ENCODE data around the gene RASSF8.
A peak's percentile ranks its signal among the peaks of the same experiment; 100 is the strongest.

The RASSF8 gene

DNA sequence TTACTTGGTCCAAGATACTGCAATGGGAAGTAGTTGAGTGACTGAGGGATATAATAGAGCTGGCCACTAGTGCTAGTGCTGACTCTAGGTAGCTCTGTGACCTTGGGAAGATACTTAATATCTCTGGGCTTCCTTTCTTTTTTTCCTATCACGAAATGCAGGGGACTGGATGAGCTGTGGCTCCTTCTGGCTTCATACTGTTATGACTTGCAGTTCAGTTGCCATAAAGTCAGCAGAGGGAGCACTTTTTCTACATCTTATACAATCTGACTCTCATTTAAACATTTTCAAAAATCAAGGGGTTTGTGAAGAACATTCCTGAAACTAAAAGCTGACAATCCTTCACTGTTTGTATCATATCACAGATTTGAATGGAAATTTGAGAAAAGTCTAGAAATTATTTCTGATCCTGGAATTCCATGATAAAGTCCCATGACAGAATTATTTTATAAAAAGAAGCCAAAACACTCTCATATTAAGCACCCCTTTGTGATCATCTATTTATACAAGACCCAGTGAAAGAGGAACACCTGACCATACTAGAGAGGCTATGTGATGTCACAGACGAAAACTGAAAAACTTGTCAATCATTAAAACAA, 161.0 kb downstream of the RASSF8 start:
- no peak overlapping the region for H3K4me3 ChIP-seq (ENCODE audit: low read depth, low read length)
- H3K36me3 ChIP-seq (replicated peaks) = no peaks in the 10 kb centered on the region
- peak; percentile 70 for TF ChIP-seq CTCF (IDR thresholded peaks at IDR 0.05; ENCODE audit: low read depth, low read length, missing control alignments)
- in situ Hi-C loops (cut with HindIII; ENCODE audit: low pct_ligation_motif_present, low sequenced_read_pairs) = loop anchor here (25.0 kb wide), 1 partner anchor 518 kb away; no protein-coding TSS in a partner anchor
- peak; percentile 61 for DNase-seq
- no peak overlapping the region for H3K27ac ChIP-seq
- H3K27me3 ChIP-seq (replicated peaks) = no peaks in the 10 kb centered on the region

DNA sequence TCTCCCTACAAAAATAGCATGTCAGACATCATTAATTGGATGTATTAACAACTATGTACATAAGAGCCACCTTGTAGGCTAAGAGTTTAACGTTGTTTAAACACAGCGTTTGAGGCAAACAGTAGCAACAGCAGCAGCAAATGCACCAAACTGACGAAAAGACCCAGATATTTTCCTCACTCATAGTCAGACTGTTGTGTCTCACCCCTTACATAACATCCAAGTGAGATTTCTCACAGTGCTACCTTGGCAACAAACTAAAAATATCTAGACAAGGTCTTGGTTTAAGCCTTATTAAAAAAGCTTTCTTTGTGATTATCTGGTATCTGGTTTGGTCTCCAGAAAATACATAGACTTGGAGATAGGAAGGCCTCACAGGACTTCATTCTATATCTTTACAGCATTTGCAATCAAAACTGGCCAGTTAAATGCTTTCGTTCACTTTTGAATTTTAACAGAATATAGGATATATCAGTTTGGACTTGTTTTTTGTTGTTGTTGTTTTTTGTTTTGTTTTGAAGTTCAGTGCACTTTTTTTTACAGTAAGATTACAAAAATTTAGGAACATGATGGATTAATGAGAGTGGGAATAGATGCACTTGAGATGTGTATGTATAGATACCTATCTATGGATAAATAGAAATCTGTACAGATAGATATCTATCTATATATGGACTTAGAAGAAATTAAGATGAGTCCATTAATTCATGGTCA, 162.2 kb downstream of the RASSF8 start:
- H3K27ac ChIP-seq = no peak overlapping the region

DNA sequence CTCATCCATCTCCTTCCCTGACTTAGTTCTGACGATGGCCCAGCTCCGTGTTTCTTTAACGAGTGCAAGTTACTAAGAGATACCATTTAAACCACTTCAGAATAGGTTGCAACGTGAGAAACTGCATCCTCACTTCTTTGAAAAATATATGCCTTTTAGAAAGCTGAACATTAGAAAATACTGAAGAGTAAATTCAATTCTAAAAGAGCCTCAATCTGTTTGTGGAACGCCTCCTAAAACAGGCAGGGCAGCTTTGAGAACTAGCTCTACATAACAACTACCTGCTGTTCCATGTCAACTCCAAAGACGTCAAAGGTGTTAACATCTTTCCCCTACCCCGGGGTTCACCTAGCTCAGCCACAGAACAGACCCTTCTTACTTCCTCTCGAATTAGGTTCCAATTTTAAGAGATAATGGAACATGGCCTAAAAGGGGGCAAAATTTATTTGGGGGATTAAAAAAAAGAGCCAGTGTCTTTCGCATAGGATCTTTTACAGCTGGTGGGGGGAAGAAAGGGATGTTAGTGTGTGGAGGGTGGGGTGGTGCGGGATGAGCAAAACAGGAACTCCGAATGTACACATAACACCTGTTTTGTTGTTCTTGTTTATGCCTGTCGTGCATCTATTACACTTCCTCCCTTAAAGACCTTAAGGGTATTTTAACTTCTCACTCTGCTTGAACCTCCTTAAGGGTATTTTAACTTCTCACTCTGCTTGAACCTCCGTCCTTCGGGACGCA, 163.0 kb downstream of the RASSF8 start:
- no peak for TF ChIP-seq CTCF (IDR thresholded peaks at IDR 0.05; ENCODE audit: low read depth, low read length, missing control alignments)

More for the DNA sequence above, 162.2 kb downstream of the RASSF8 start:
- no peaks in the 10 kb centered on the region for H3K27me3 ChIP-seq (replicated peaks)
- in situ Hi-C loops (cut with HindIII; ENCODE audit: low pct_ligation_motif_present, low sequenced_read_pairs) = loop anchor here (25.0 kb wide), 1 partner anchor 517 kb away; no protein-coding TSS in a partner anchor
- no peak overlapping the region for H3K4me3 ChIP-seq (ENCODE audit: low read depth, low read length)
- no peaks in the 10 kb centered on the region for H3K36me3 ChIP-seq (replicated peaks)
- TF ChIP-seq CTCF (IDR thresholded peaks at IDR 0.05; ENCODE audit: low read depth, low read length, missing control alignments) = no peak
- no peak for DNase-seq

GRCh38 chr12:26122061-26122680, 163.7 kb downstream of the RASSF8 start:
- in situ Hi-C loops (cut with HindIII; ENCODE audit: low pct_ligation_motif_present, low sequenced_read_pairs) = loop anchor here (25.0 kb wide), 1 partner anchor 515 kb away; no protein-coding TSS in a partner anchor
- no peak for DNase-seq
- Histone ChIP-seq H3K36me3 (replicated peaks) (no peaks in the 10 kb centered on the region), H3K4me3 (ENCODE audit: low read depth, low read length) (peak overlapping the region; percentile 68), H3K27me3 (replicated peaks) (no peaks in the 10 kb centered on the region), H3K27ac (peak overlapping the region; percentile 74)
- TF ChIP-seq CTCF (IDR thresholded peaks at IDR 0.05; ENCODE audit: low read depth, low read length, missing control alignments) = no peak

More for the DNA sequence above, 163.0 kb downstream of the RASSF8 start:
- in situ Hi-C loops (cut with HindIII; ENCODE audit: low pct_ligation_motif_present, low sequenced_read_pairs) = loop anchor here (25.0 kb wide), 1 partner anchor 516 kb away; no protein-coding TSS in a partner anchor
- no peak for DNase-seq
- Histone ChIP-seq H3K36me3 (replicated peaks) (no peaks in the 10 kb centered on the region), H3K4me3 (ENCODE audit: low read depth, low read length) (peak overlapping the region; percentile 68), H3K27ac (no peak overlapping the region), H3K27me3 (replicated peaks) (no peaks in the 10 kb centered on the region)

DNA sequence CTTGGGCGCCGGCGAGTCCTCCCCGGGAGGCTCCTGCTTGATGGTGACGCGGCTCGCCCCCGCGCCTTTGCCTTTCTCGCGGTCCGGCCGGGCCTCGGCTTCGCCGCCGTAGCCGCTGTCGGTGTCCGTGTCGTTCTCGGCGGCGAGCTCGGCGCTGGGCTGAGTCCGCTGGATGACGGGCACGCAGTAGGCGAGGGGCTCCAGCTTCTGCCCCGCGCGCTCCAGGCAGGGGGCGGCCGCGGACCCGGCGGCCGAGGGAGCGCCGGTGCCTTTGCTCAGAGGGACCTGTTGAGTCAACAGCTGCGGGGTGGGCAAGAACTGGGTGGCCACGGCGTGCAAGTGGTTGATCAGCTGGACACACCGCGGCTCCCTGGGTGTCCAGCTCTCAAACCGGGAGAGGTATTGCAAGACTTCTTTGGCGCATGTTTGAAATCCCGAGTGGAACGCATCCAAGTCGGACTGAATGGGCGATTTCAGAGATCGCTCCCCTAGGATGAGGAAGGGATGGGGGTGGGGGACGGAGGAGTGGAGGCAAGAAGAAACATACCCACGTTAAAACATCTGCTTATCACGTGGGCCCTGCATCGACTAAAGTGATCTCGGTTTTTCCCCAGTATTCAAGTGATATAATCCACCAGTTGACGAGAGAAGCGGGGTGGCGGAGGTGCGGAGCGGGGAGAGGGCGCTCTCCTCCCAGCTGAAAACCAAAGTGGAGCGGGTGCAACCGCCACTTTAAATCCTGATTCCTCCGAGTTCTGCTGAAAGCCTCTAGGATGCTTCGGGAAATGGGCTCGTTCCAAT, 164.4 kb downstream of the RASSF8 start:
- Histone ChIP-seq H3K36me3 (replicated peaks) (no peaks in the 10 kb centered on the region), H3K4me3 (ENCODE audit: low read depth, low read length) (peak overlapping the region; percentile 68), H3K27ac (peak overlapping the region; percentile 74), H3K27me3 (replicated peaks) (no peaks in the 10 kb centered on the region)
- in situ Hi-C loops (cut with HindIII; ENCODE audit: low pct_ligation_motif_present, low sequenced_read_pairs) = loop anchor here (25.0 kb wide), 1 partner anchor 514 kb away; no protein-coding TSS in a partner anchor
- TF ChIP-seq CTCF (IDR thresholded peaks at IDR 0.05; ENCODE audit: low read depth, low read length, missing control alignments) = peak; percentile 61
- DNase-seq = peak; percentile 74

Measured in brain microvascular endothelial cell (primary cell).